Tibial artery (tissue), 4 donors: ENCODE data around the gene IGF2BP2.

ENCODE experiments used
- DNase-seq, 2 donors: peaks; one replicate each; pipeline ENCODE4 v3.0.0-alpha.2; 2019
- H3K27ac ChIP-seq, 2 donors: fragments of 200-600 bp; sonication (generic) in 1 of 2; 1 replicate in 1 of 2; 2 replicates in 1 of 2; pipeline ENCODE4 v1.5.1; 2018 to 2019; ENCODE audit warnings: mild to moderate bottlenecking in 1 of 2
- H3K27me3 ChIP-seq, 2 donors: fragments of 200-600 bp; sonication (generic) in 1 of 2; one replicate each; pipeline versions ENCODE4 v1.5.1 to v1.6.0; 2016 to 2019
- H3K36me3 ChIP-seq, 3 donors: fragments of 200-600 bp; sonication (generic) in 2 of 3; one replicate each; pipeline ENCODE4 v1.5.1; 2016 to 2019; ENCODE audit warnings: mild to moderate bottlenecking in 2 of 3
- H3K4me1 ChIP-seq, 4 donors: fragments of 200-600 bp; sonication (generic) in 2 of 4; 1 replicate in 3 of 4; 2 replicates in 1 of 4; pipeline ENCODE4 v1.5.1; 2016 to 2019
- H3K4me3 ChIP-seq, 2 donors: fragments of 200-600 bp; sonication (generic) in 1 of 2; 1 replicate in 1 of 2; 2 replicates in 1 of 2; pipeline ENCODE4 v1.5.1; 2018 to 2019; ENCODE audit warnings: mild to moderate bottlenecking in 2 of 2
- H3K9me3 ChIP-seq, 3 donors: fragments of 200-600 bp; sonication (generic) in 1 of 3; one replicate each; pipeline ENCODE4 v1.5.1; 2016 to 2019
- intact Hi-C: fragments of 100-400 bp; cut with DNase I; formaldehyde crosslinking; loops from one replicate; pipeline ENCODE4 v1.15.0; 2023; ENCODE audit warnings: low total_unique reads
- TF ChIP-seq, protein P1 (sequence below), 2 experiments: fragments of 200-600 bp in 1 of 2; fragments of 450-650 bp in 1 of 2; IDR thresholded peaks; one replicate each; pipeline ENCODE4 v1.5.1; 2017 to 2019; ENCODE audit warnings: antibody characterized with exemption in 2 of 2, mild to moderate bottlenecking in 1 of 2, moderate library complexity in 1 of 2

Gene IGF2BP2

DNA sequence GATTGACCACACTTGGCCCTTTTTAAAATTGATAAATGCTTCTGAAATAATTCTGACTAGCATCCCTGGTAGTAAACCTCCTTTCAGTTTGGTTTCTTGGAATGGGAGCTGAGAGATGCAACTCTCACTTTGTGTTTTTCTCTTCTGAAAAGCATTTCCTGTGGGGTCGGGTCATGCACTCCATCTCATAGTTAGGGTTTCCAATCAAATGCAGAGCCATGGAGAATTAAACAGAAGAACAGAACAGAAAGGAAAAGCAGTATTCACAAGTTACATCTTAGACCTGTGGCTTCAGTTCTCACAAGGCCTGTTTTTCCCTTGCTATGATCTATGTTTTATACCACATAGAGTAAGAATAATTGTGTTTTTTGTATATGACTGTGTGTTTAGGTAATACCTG lies 199.1 kb downstream of the IGF2BP2 start:
- no peak for DNase-seq
- TF ChIP-seq, protein P1, sequence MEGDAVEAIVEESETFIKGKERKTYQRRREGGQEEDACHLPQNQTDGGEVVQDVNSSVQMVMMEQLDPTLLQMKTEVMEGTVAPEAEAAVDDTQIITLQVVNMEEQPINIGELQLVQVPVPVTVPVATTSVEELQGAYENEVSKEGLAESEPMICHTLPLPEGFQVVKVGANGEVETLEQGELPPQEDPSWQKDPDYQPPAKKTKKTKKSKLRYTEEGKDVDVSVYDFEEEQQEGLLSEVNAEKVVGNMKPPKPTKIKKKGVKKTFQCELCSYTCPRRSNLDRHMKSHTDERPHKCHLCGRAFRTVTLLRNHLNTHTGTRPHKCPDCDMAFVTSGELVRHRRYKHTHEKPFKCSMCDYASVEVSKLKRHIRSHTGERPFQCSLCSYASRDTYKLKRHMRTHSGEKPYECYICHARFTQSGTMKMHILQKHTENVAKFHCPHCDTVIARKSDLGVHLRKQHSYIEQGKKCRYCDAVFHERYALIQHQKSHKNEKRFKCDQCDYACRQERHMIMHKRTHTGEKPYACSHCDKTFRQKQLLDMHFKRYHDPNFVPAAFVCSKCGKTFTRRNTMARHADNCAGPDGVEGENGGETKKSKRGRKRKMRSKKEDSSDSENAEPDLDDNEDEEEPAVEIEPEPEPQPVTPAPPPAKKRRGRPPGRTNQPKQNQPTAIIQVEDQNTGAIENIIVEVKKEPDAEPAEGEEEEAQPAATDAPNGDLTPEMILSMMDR (IDR thresholded peaks at IDR 0.05), result no peak
- H3K9me3 ChIP-seq, result no peaks in the 10 kb centered on the region
- peaks cover 62 to 84% (median 66%) of the 10 kb centered on the region in 3 donors for H3K36me3 ChIP-seq
- H3K27ac ChIP-seq, result no peak overlapping the region
- H3K27me3 ChIP-seq, result no peaks in the 10 kb centered on the region
- intact Hi-C loops, result no loop called here
- no peak overlapping the region for H3K4me3 ChIP-seq
- peaks cover 0 to 9% (median 7%) of the 10 kb centered on the region in 4 donors for H3K4me1 ChIP-seq

DNA sequence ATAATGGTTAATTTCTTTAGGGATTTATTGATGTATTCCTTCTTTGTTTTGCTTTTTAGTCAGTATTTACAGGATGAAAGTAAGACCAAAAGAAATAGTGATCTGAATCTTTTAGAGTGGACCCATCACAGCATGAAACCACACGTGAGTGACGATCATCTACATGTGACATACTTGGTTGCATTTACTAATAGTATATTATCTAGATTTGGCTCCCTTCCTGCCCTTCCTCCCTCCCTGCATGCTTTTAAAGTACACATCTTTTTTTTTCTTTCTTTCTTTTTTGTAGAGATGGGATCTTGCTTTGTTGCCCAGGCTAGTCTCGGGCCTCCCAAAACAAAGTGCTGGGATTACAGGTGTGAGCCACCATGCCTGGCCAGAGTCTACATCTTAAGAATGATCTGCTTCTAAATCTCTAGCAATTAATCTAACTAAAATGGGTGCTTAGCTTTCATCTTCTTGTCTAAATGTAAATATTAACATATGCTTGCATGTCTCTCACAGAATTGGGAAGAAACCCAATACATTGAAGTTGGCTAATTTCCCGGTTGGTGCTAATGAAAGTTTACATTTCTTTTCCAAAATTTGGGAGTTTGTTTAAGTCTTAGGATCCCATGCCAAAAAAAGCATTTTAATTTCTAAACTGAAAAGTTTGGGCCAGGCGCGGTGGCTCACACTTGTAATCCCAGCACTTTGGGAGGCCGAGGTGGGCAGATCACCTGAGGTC lies 200.7 kb downstream of the IGF2BP2 start:
- Histone ChIP-seq H3K9me3 (no peaks in the 10 kb centered on the region), H3K4me1 (no peaks in the 10 kb centered on the region), H3K36me3 (peaks cover 73 to 92% (median 77%) of the 10 kb centered on the region in 3 donors), H3K27me3 (no peaks in the 10 kb centered on the region), H3K4me3 (no peak overlapping the region), H3K27ac (no peak overlapping the region)
- DNase-seq, result no peak
- TF ChIP-seq, protein P1 (IDR thresholded peaks at IDR 0.05), result no peak
- intact Hi-C loops, result no loop called here

DNA sequence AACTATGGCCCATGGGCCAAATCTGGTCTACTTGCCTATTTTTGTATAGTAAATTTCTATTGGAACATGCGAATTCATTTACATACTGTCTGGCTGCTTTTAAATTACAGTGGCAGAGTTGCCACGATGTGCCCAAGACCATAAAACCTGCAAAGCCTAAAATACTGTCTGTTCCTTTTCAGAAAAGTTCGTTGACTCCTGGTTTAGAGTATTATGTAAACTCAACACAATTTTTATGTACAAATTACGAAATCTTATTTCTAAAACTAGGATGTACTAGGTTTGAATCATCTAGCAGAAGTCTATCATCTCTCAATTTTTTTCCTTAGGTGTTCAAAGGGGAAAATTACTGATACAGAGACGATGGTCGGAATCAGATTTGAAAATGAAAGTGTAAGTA lies 211.8 kb downstream of the IGF2BP2 start:
- Histone ChIP-seq H3K4me3 (no peak overlapping the region), H3K27me3 (no peaks in the 10 kb centered on the region), H3K4me1 (no peaks in the 10 kb centered on the region), H3K27ac (no peak overlapping the region), H3K9me3 (no peaks in the 10 kb centered on the region), H3K36me3 (peaks cover 77 to 99% (median 86%) of the 10 kb centered on the region in 3 donors)
- DNase-seq, result no peak
- TF ChIP-seq, protein P1 (IDR thresholded peaks at IDR 0.05), result no peak
- intact Hi-C loops, result no loop called here

- no peak for DNase-seq
- H3K36me3 ChIP-seq, result peaks cover 64 to 93% (median 80%) of the 10 kb centered on the region in 3 donors
- intact Hi-C loops, result no loop called here
- H3K9me3 ChIP-seq, result no peaks in the 10 kb centered on the region
- TF ChIP-seq, protein P1 (IDR thresholded peaks at IDR 0.05), result no peak
- no peaks in the 10 kb centered on the region for H3K4me1 ChIP-seq
- H3K27ac ChIP-seq, result no peak overlapping the region
- H3K4me3 ChIP-seq, result no peak overlapping the region
- H3K27me3 ChIP-seq, result no peaks in the 10 kb centered on the region
Measured at GRCh38 chr3:185606196-185606595, 218.6 kb downstream of the IGF2BP2 start.

- Histone ChIP-seq H3K4me1 (no peaks in the 10 kb centered on the region), H3K27ac (no peak overlapping the region), H3K27me3 (no peaks in the 10 kb centered on the region), H3K36me3 (peaks cover 64 to 93% (median 80%) of the 10 kb centered on the region in 3 donors), H3K9me3 (no peaks in the 10 kb centered on the region), H3K4me3 (no peak overlapping the region)
- no peak for DNase-seq
- intact Hi-C loops, result no loop called here
- TF ChIP-seq, protein P1 (IDR thresholded peaks at IDR 0.05), result no peak
Measured at GRCh38 chr3:185605566-185605965, 219.3 kb downstream of the IGF2BP2 start.
